GM21423 (cell line): ENCODE data around the gene ACSL1.
"Not testable (repeated sequence)": the region's sequence is repeated elsewhere in the genome, so short reads cannot be mapped to it uniquely, and the experiment has no call there.

Experiments used
- ATAC-seq: cut with Tn5 transposase; IDR thresholded peaks from one replicate; pipeline ENCODE4 v1.9.1; 2021; ENCODE audit warnings: mild to moderate bottlenecking, moderate library complexity; ENCODE audit not compliant: unreplicated experiment

Gene ACSL1

GRCh38 chr4:184793735-184794355, 31.9 kb downstream of the ACSL1 start:
- ATAC-seq: no peak

GRCh38 chr4:184792950-184793555, 32.7 kb downstream of the ACSL1 start:
- no peak for ATAC-seq

GRCh38 chr4:184792334-184792733, 33.4 kb downstream of the ACSL1 start:
- ATAC-seq: no peak

GRCh38 chr4:184790826-184791225, 34.9 kb downstream of the ACSL1 start:
- ATAC-seq: no peak

GRCh38 chr4:184787766-184788503, 37.8 kb downstream of the ACSL1 start:
- ATAC-seq: no peak

GRCh38 chr4:184785813-184786212, 40.0 kb downstream of the ACSL1 start:
- ATAC-seq: no peak

- ATAC-seq: no peak
These were observed 41.0 kb downstream of the ACSL1 start for GRCh38 chr4:184784628-184785257.

- peak; percentile 63 for ATAC-seq
These were observed 42.9 kb downstream of the ACSL1 start for GRCh38 chr4:184782731-184783373.

- ATAC-seq: not testable (repeated sequence)
These were observed 46.6 kb downstream of the ACSL1 start for GRCh38 chr4:184779160-184779559.

GRCh38 chr4:184778325-184778724, 47.4 kb downstream of the ACSL1 start:
- no peak for ATAC-seq

GRCh38 chr4:184776821-184777220, 48.9 kb downstream of the ACSL1 start:
- ATAC-seq: no peak

- ATAC-seq: no peak
These were observed 49.8 kb downstream of the ACSL1 start for GRCh38 chr4:184775854-184776555.

- ATAC-seq: no peak
These were observed 51.6 kb downstream of the ACSL1 start for GRCh38 chr4:184774152-184774551.

- ATAC-seq: no peak
These were observed 54.4 kb downstream of the ACSL1 start for GRCh38 chr4:184771416-184771815.

GRCh38 chr4:184769141-184769765, 56.5 kb downstream of the ACSL1 start:
- ATAC-seq: no peak

- no peak for ATAC-seq
These were observed 57.5 kb downstream of the ACSL1 start for GRCh38 chr4:184768296-184768695.

GRCh38 chr4:184766446-184766845, 59.3 kb downstream of the ACSL1 start:
- ATAC-seq: no peak

- no peak for ATAC-seq
These were observed 60.1 kb downstream of the ACSL1 start for GRCh38 chr4:184765473-184766340.

GRCh38 chr4:184764601-184765000, 61.2 kb downstream of the ACSL1 start:
- ATAC-seq: no peak
